Osteoblast (primary cell): ENCODE data around the gene SLC22A15. TPM values are rescaled to one million over a fixed set of nuclear protein-coding genes. Genes with fewer than 3 reads are reported as not detected.

Experiments
- DNase-seq: peaks from one replicate; pipeline ENCODE4 v3.0.0; 2011; ENCODE audit warnings: low spot score, mixed read lengths; ENCODE audit not compliant: insufficient read length; ENCODE audit errors: missing footprints
- H2AFZ ChIP-seq: 2 replicates; pipeline ENCODE4 v1.6.0; 2011; ENCODE audit warnings: mild to moderate bottlenecking, low read length
- H3K27ac ChIP-seq: 2 replicates; pipeline ENCODE4 v1.5.1; 2011; ENCODE audit warnings: mild to moderate bottlenecking, low read depth, low read length, moderate library complexity
- H3K27me3 ChIP-seq: 2 replicates; pipeline ENCODE4 v1.6.0; 2012; ENCODE audit warnings: mild to moderate bottlenecking, control low read depth, inconsistent platforms, low read length, moderate library complexity; ENCODE audit not compliant: insufficient read depth
- H3K36me3 ChIP-seq: 2 replicates; pipeline ENCODE4 v1.5.1; 2011; ENCODE audit warnings: mild to moderate bottlenecking, low read length, control low read depth, moderate library complexity; ENCODE audit not compliant: insufficient read depth
- H3K4me1 ChIP-seq: 2 replicates; pipeline ENCODE4 v1.5.1; 2011; ENCODE audit warnings: mild to moderate bottlenecking, low read length, control low read depth, moderate library complexity; ENCODE audit not compliant: insufficient read depth
- H3K4me2 ChIP-seq: 2 replicates; pipeline ENCODE4 v1.6.0; 2011; ENCODE audit warnings: mild to moderate bottlenecking, low read length; ENCODE audit not compliant: insufficient read depth
- H3K4me3 ChIP-seq: fragments of 200-600 bp; sonication (generic); 3 replicates; pipeline ENCODE4 v1.5.1; 2012; ENCODE audit warnings: mild to moderate bottlenecking, low read length, inconsistent platforms; ENCODE audit not compliant: insufficient read depth
- H3K79me2 ChIP-seq: 2 replicates; pipeline ENCODE4 v1.6.0; 2012; ENCODE audit warnings: mild to moderate bottlenecking, low read length, control low read depth, inconsistent platforms; ENCODE audit not compliant: insufficient read depth
- H3K9me3 ChIP-seq: 2 replicates; pipeline ENCODE4 v1.5.1; 2011; ENCODE audit warnings: low read depth, low read length, control low read depth
- H4K20me1 ChIP-seq: 2 replicates; pipeline ENCODE4 v1.6.0; 2012; ENCODE audit warnings: mild to moderate bottlenecking, low read length, control low read depth; ENCODE audit not compliant: insufficient read depth
- CTCF ChIP-seq: IDR thresholded peaks from 2 replicates; pipeline ENCODE4 v1.5.1; 2011; ENCODE audit warnings: mild to moderate bottlenecking, low read depth, low read length, moderate library complexity; ENCODE audit errors: extremely low read depth
- total RNA-seq: library from RNA; depleted of rRNA; stranded (reverse); fragments of >200 nt; gene quantifications from 2 replicates; pipeline ENCODE4 v1.2.3, GENCODE V29; 2012

Gene SLC22A15
- total RNA-seq, 1 donor: 14.5 TPM

GRCh38 chr1:116091083-116091482 lies 114.8 kb downstream of the SLC22A15 start:
- Histone ChIP-seq H3K36me3 (no peaks in the 10 kb centered on the region), H3K9me3 (peaks cover 4% of the 10 kb centered on the region), H3K4me1 (no peaks in the 10 kb centered on the region), H2AFZ (no peak overlapping the region), H3K79me2 (no peaks in the 10 kb centered on the region), H3K27me3 (no peaks in the 10 kb centered on the region), H3K4me3 (no peak overlapping the region), H4K20me1 (no peaks in the 10 kb centered on the region), H3K4me2 (no peak overlapping the region), H3K27ac (no peak overlapping the region)
- DNase-seq: no peak
- TF ChIP-seq CTCF: no peak

GRCh38 chr1:116092752-116093489 lies 116.6 kb downstream of the SLC22A15 start:
- H3K4me1 ChIP-seq: no peaks in the 10 kb centered on the region
- H3K27me3 ChIP-seq: no peaks in the 10 kb centered on the region
- no peak overlapping the region for H3K27ac ChIP-seq
- no peaks in the 10 kb centered on the region for H3K79me2 ChIP-seq
- no peak overlapping the region for H3K4me3 ChIP-seq
- no peaks in the 10 kb centered on the region for H4K20me1 ChIP-seq
- H3K9me3 ChIP-seq: peaks cover 5% of the 10 kb centered on the region
- no peaks in the 10 kb centered on the region for H3K36me3 ChIP-seq
- DNase-seq: no peak
- H2AFZ ChIP-seq: no peak overlapping the region
- H3K4me2 ChIP-seq: no peak overlapping the region
- no peak for TF ChIP-seq CTCF

- Histone ChIP-seq H3K4me3 (no peak overlapping the region), H3K36me3 (no peaks in the 10 kb centered on the region), H2AFZ (no peak overlapping the region), H3K4me2 (no peak overlapping the region), H4K20me1 (no peaks in the 10 kb centered on the region), H3K27ac (no peak overlapping the region), H3K27me3 (no peaks in the 10 kb centered on the region), H3K79me2 (no peaks in the 10 kb centered on the region), H3K4me1 (no peaks in the 10 kb centered on the region), H3K9me3 (peaks cover 2% of the 10 kb centered on the region)
- DNase-seq: no peak
- no peak for TF ChIP-seq CTCF
Observed at GRCh38 chr1:116095027-116095426, 118.7 kb downstream of the SLC22A15 start.

GRCh38 chr1:116096013-116096618 lies 119.8 kb downstream of the SLC22A15 start:
- H3K27me3 ChIP-seq: no peaks in the 10 kb centered on the region
- H3K79me2 ChIP-seq: no peaks in the 10 kb centered on the region
- H3K9me3 ChIP-seq: peaks cover 2% of the 10 kb centered on the region
- H2AFZ ChIP-seq: no peak overlapping the region
- no peaks in the 10 kb centered on the region for H4K20me1 ChIP-seq
- no peak overlapping the region for H3K4me2 ChIP-seq
- no peak overlapping the region for H3K4me3 ChIP-seq
- no peak overlapping the region for H3K27ac ChIP-seq
- TF ChIP-seq CTCF: no peak
- H3K4me1 ChIP-seq: no peaks in the 10 kb centered on the region
- H3K36me3 ChIP-seq: no peaks in the 10 kb centered on the region
- DNase-seq: no peak
